ENCODE measurements around the gene LYZL2. TPM values are rescaled to one million over a fixed set of nuclear protein-coding genes. Genes with fewer than 3 reads are reported as not detected.

LYZL2 gene
- total and polyA plus RNA-seq, 2 donors from 2014 or later = not detected

GRCh38 chr10:30574432-30574796 lies 55.1 kb downstream of the LYZL2 start:
- Histone ChIP-seq H3K4me1 (ENCODE audit: control insufficient read depth in 2 of 3, insufficient read depth in 2 of 3, low read depth in 1 of 3, low read length in 3 of 3) (no peaks in the 10 kb centered on the region), H3K27ac (ENCODE audit: low read depth in 2 of 2, low read length in 2 of 2) (no peak overlapping the region), H3K4me3 (ENCODE audit: low read length in 3 of 3) (no peak overlapping the region), H3K9ac (ENCODE audit: low read length in 3 of 3) (no peak overlapping the region), H3K36me3 (ENCODE audit: control insufficient read depth in 2 of 3, insufficient read depth in 3 of 3, low read length in 3 of 3) (no peaks in the 10 kb centered on the region), H3K9me3 (ENCODE audit: control insufficient read depth in 2 of 3, insufficient read depth in 1 of 3, low read length in 3 of 3) (no peaks in the 10 kb centered on the region), H3K27me3 (ENCODE audit: control insufficient read depth, insufficient read depth, low read length) (no peaks in the 10 kb centered on the region)
- FAIRE-seq (no peak), DNase-seq (peak in 1 of 5 donors; percentile 11)
- TF ChIP-seq, protein P1, sequence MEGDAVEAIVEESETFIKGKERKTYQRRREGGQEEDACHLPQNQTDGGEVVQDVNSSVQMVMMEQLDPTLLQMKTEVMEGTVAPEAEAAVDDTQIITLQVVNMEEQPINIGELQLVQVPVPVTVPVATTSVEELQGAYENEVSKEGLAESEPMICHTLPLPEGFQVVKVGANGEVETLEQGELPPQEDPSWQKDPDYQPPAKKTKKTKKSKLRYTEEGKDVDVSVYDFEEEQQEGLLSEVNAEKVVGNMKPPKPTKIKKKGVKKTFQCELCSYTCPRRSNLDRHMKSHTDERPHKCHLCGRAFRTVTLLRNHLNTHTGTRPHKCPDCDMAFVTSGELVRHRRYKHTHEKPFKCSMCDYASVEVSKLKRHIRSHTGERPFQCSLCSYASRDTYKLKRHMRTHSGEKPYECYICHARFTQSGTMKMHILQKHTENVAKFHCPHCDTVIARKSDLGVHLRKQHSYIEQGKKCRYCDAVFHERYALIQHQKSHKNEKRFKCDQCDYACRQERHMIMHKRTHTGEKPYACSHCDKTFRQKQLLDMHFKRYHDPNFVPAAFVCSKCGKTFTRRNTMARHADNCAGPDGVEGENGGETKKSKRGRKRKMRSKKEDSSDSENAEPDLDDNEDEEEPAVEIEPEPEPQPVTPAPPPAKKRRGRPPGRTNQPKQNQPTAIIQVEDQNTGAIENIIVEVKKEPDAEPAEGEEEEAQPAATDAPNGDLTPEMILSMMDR (IDR thresholded peaks at IDR 0.05; ENCODE audit: borderline replicate concordance, extremely low read depth, insufficient read depth) = no peak
- intact Hi-C loops (cut with DNase I) = no loop called here

DNA sequence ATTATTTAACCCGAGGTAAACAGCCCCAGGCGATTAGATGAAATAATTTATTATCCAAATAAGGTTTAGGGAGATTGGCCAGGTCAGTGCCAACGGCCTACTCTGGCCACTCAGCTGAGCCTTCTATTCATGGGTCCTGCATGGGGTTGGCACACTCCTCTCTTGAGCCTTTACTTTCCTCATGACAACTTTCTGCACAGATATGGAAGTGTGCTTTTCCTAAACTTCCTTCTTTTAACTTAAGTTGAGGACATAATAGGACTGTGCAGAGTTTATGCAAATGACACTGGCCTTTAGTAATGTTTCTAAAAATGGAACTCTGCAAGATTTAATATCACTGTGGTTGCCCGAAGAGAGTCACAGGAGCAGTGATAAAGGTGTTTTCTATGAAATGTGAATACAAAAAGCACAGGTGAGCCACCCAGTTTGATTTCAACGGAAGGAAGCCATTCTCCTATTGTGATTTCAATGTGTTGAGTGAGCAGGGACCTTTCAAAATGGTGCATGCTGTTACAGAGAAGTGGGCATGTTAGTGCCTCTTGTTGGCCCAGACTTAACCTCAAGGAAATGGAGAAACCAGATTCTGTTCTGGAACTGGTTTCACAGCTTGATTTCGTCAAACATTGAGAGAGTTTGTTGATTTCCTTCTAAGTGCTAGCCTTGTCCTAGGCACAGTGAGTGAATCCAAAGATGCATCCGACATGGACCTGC lies 55.7 kb downstream of the LYZL2 start:
- H3K9ac ChIP-seq (ENCODE audit: low read length in 3 of 3) = no peak overlapping the region
- intact Hi-C loops (cut with DNase I) = no loop called here
- H3K4me3 ChIP-seq (ENCODE audit: low read length in 3 of 3) = no peak overlapping the region
- TF ChIP-seq, protein P1 (IDR thresholded peaks at IDR 0.05; ENCODE audit: borderline replicate concordance, extremely low read depth, insufficient read depth) = no peak
- H3K4me1 ChIP-seq (ENCODE audit: control insufficient read depth in 2 of 3, insufficient read depth in 2 of 3, low read depth in 1 of 3, low read length in 3 of 3) = no peaks in the 10 kb centered on the region
- no peak for FAIRE-seq
- no peaks in the 10 kb centered on the region for H3K36me3 ChIP-seq (ENCODE audit: control insufficient read depth in 2 of 3, insufficient read depth in 3 of 3, low read length in 3 of 3)
- no peak overlapping the region for H3K27ac ChIP-seq (ENCODE audit: low read depth in 2 of 2, low read length in 2 of 2)
- no peaks in the 10 kb centered on the region for H3K9me3 ChIP-seq (ENCODE audit: control insufficient read depth in 2 of 3, insufficient read depth in 1 of 3, low read length in 3 of 3)
- H3K27me3 ChIP-seq (ENCODE audit: control insufficient read depth, insufficient read depth, low read length) = no peaks in the 10 kb centered on the region
- DNase-seq = peak in 1 of 5 donors; percentile 4

DNA sequence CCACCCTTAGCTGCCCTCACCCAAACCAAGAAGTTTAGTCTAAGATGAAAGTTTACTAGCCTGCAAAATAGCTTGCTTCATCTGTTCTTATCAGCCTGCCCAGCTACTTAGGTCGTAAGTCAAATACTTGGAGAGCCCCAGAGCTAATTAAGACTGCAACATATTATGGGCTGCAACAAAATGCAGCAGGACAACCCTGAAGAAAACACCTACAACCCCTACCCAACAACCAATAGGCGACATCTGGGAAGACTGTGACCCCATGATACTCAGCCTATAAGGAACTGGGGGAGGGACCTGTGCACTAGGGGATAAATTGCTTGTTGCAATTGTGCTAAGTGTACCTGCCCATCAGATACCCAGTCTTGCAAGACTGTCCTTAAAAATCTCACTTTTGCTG lies 64.1 kb downstream of the LYZL2 start:
- H3K4me3 ChIP-seq (ENCODE audit: low read length in 3 of 3) = no peak overlapping the region
- no peaks in the 10 kb centered on the region for H3K27me3 ChIP-seq (ENCODE audit: control insufficient read depth, insufficient read depth, low read length)
- no peak for DNase-seq
- H3K9me3 ChIP-seq (ENCODE audit: control insufficient read depth in 2 of 3, insufficient read depth in 1 of 3, low read length in 3 of 3) = no peaks in the 10 kb centered on the region
- no peak overlapping the region for H3K9ac ChIP-seq (ENCODE audit: low read length in 3 of 3)
- intact Hi-C loops (cut with DNase I) = no loop called here
- no peaks in the 10 kb centered on the region for H3K4me1 ChIP-seq (ENCODE audit: control insufficient read depth in 2 of 3, insufficient read depth in 2 of 3, low read depth in 1 of 3, low read length in 3 of 3)
- H3K27ac ChIP-seq (ENCODE audit: low read depth in 2 of 2, low read length in 2 of 2) = no peak overlapping the region
- TF ChIP-seq, protein P1 (IDR thresholded peaks at IDR 0.05; ENCODE audit: borderline replicate concordance, extremely low read depth, insufficient read depth) = no peak
- no peak for FAIRE-seq
- H3K36me3 ChIP-seq (ENCODE audit: control insufficient read depth in 2 of 3, insufficient read depth in 3 of 3, low read length in 3 of 3) = no peaks in the 10 kb centered on the region

- Histone ChIP-seq H3K4me1 (ENCODE audit: control insufficient read depth in 2 of 3, insufficient read depth in 2 of 3, low read depth in 1 of 3, low read length in 3 of 3) (no peaks in the 10 kb centered on the region), H3K36me3 (ENCODE audit: control insufficient read depth in 2 of 3, insufficient read depth in 3 of 3, low read length in 3 of 3) (no peaks in the 10 kb centered on the region), H3K4me3 (ENCODE audit: low read length in 3 of 3) (no peak overlapping the region), H3K27ac (ENCODE audit: low read depth in 2 of 2, low read length in 2 of 2) (no peak overlapping the region), H3K27me3 (ENCODE audit: control insufficient read depth, insufficient read depth, low read length) (no peaks in the 10 kb centered on the region), H3K9ac (ENCODE audit: low read length in 3 of 3) (no peak overlapping the region), H3K9me3 (ENCODE audit: control insufficient read depth in 2 of 3, insufficient read depth in 1 of 3, low read length in 3 of 3) (no peaks in the 10 kb centered on the region)
- DNase-seq = no peak
- TF ChIP-seq, protein P1 (IDR thresholded peaks at IDR 0.05; ENCODE audit: borderline replicate concordance, extremely low read depth, insufficient read depth) = no peak
- no peak for FAIRE-seq
- intact Hi-C loops (cut with DNase I) = no loop called here
Observed at GRCh38 chr10:30562787-30563186, 66.8 kb downstream of the LYZL2 start.

Data from kidney (tissue), 14 donors.